MV-4-11 (cell line): Measurements from ENCODE around the gene TBRG4.
A peak's percentile ranks its signal among the peaks of the same experiment; 100 is the strongest.

Experiments used
- DNase-seq: peaks from one replicate; lab custom pipeline; 2025; lab: John Stamatoyannopoulos, UW

Gene TBRG4

DNA sequence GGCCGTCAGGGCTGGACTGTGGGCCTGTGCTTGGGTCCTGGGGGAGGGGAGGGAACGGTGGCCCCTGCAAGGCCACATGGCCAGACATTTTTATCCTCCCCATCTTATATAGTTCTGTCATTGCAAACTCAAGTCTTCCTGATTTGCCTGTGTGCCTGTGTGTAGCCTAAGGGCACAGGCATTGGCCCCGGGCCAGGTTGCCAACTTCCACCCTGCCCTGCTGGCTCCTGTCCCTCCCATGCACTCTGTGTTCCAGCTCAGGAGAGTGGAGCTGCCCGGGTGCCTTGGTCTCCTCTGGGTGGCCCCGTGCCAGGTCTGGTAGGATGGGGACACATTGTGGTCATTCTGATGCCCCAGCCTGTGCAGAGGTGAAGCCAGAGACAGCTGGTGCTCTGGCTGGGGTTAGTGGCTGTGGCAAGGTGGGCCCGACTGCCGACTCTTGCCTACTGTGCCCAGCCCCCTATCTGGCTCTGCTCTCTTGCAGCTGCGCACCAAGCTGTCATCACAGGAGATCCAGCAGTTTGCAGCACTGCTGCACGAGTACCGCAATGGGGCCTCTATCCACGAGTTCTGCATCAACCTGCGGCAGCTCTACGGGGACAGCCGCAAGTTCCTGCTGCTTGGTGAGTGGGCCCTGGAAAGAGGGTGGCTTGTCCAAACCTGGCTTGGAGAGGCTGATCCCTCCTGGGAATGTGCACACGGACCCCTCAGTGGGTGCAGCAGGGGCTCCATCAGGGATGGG is 37.5 kb downstream of the TBRG4 start:
- DNase-seq: no peak

DNA sequence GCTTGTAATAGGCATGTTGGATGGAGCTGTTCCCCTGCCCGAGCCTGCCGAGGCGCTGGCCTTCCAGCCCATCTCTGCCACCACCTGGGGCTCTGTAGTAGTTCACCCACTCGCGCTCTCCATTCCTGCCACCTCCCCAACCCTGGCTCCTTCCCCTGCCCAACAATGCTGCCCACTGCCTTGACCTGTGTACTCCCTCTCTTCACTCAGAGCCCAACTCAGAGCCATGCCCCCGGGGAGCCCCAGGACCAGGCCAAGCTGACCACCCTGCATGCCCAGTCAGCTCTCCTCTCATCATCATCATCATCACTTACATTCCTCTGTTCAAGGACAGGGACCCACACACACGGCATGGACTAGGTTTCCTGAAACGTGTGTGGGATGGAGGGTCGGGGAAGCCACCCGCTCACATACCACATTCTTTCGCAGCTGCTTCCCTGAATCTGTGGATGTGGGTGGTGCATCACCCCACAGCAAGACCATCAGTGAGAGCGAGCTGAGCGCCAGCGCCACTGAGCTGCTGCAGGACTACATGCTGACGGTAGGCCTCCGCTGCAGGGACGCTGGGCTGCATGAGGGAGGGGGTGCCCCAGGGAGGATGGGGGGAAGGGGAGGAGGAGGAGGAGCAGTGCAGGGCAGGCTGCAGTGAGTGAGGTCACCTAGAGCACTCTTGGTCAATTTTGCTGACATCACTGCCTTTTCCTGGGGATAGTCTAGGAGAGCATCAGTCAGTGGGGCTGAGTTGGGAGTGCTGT is 38.3 kb downstream of the TBRG4 start:
- DNase-seq: peak; percentile 42

DNA sequence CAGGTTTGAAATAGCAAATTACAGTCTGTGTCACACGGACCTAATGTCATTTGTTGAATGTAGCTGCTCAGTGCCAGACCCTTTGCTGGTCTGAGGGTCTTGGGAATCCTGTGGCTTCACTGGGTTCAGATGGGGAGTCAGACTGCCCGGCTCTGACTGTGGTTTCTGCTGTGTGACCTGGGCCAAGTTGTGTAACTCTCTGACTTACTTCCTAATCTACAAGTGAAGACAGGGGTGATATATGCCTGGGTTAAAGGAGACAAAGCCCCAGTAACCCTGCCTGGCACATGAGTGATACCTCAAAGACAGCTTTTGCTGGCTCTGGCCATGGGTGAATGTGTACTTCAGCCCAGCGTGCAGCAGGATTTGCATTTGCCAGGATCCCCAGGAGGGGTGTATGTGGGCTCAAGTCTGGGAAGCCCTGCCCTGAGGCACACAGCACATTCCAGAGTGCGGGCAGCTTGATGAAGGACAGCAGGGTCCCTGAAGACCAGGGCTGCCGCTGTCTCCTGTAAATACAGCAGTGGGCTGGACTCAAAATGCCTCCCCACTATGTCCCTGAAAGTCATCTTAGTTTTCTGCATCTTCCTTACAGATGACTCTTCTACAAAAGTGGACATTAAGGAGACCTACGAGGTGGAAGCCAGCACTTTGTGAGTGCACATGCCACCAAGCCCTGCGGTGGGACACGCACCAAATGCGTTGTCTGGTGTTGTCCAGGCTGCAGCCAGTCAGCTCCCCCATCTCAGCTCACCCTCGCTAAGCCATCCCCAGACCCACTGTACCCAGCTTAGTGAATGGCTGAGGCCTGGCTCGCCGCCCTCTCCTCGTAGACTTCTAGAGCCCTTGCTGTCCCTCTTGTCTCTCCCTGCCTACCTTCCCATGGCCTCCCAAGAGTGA is 39.1 kb downstream of the TBRG4 start:
- DNase-seq: peak; percentile 79

DNA sequence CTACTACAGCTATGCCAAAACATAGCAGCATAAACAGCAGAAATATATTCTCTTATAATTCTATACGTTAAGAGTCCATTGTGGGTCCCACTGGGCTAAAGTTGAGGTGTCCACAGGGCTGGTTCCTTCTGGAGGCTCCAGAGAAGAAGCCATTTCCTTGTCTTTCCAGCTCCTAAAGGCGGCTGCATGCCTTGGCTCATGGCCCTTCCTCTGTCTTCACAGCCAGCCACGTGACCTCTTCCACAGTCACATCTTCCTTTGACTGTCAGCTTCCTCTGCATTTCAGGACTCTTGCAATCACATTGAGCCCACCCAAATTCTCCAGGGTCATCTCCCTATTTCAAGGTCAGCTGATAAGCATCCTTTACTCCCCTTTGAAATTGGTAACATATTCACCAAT is 40.0 kb downstream of the TBRG4 start:
- peak; percentile 11 for DNase-seq

DNA sequence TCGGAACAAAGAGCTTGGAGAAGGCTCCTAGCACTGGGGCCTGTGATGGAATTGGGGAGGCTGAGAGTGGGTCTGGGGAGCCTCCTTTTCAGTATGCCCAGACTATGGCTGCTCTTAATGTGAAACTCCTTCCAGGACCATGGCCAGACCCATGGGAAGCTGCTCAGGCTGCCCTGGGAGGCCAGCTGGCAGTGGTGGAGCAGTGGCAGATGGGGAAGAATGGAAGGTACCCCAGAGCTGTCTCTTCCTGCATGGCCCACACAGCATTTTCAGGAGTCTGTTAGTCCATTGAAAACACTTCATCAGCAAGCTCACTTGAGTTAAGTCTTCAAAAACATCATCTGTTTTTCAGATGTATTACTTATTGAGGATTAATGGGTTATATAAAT is 41.2 kb downstream of the TBRG4 start:
- DNase-seq: no peak

DNA sequence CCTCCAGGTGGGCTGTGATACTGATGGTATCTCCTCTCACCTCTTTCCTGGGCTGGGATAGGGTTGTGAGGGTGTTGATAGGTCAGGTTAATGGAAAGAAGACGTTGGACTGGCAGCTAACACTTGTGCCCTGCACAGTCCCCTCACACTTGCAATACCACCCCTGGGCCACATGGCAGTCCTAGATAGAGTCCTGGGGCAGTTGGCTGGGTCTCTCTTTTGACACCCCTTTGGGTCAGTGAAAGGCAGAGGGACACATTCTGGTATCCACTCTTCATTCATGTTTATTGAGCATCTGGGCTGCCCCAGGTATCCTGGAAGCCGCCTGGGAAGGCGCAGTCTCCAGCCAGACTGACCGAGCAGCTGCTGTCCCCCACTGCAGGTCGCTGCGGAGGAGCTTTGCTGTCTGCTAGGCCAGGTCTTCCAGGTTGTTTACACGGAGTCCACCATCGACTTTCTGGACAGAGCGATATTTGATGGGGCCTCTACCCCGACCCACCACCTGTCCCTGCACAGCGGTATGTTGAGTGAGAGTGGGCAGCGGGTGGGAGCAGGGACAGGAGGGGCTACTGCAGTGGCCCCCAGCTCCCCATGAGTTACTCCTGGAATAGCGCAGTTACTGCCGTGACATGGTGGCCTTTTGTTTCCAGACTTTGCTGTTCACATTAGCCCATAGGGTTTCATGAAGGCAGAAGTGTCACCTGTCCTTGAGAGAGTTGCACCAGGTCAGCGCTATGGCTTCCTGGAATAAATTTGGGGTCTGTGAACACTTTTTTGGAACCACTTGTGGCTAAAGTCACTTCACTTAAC is 41.8 kb downstream of the TBRG4 start:
- no peak for DNase-seq

DNA sequence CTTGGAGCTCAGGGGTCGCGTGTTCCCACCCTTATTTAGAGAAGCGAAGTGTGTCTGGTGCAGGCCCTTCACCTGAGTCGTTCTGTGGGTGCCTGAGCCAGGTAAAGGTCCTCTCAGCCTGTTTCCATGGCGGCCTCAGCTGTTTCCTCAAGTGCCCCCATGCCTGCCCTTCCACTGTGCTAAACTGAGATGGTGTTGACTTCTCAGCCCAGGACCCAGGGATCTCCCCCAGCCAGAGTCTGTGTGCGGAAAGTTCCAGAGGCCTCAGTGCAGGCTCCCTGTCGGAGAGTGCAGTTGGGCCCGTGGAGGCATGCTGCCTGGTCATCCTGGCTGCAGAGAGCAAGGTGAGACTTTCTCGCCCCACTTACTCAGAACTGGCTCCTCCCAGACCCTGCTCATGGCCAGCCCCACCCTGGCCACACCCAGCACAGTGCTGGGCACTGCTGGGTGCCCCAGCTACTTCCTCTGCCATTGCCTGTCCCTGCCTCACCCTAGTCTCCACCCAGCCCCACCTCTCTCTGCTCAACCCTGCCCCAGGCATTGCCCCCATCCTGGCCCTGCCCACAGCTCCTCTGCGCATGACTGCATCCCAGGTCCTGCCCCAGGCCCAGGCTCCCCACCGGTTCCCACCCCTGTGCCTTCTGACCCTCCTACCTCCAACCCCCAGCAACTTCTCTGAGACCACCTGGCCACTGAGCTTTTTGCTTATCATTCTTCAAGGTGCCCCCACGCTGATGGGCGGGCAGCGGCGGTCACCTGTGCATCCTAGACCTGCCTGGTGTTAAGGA is 43.1 kb downstream of the TBRG4 start:
- DNase-seq: no peak

DNA sequence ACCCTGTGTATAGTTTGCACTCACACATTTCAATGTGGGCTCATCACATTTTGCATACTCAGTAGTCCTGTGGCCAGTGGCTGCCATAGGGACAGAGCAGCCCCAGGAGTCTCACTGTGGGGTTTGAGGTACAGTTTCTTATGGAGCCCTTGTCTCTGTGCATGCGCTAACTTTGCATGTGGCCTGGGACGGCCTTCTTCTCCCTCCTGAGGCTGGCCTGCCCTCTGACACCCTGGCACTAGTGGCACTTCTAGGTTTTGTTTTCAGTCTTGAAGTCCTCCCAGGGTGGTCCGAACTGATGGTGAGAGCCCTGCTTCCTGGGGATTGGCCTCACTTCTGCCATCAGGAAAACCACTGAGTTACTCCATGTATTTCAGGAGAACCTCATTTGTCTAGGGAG is 43.9 kb downstream of the TBRG4 start:
- DNase-seq: no peak

DNA sequence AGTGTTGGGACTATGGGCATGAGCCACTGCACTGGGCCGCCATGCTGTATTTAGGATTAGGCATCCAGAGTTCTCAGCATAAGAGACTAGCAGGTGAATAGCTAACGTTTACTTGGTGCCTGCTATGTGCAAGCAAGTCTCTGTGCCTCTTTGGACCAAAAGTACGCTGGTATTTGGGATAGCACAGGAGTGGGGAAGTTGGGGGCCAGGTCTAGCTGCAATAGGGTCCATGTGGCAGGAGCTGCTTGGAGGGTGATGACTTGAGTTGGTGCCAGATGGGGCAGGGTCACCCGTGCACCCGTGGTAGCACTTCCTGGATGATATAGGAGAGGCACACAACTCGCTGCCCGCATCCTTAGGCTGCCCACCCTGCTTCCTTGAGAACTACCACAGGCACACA is 45.1 kb downstream of the TBRG4 start:
- no peak for DNase-seq

DNA sequence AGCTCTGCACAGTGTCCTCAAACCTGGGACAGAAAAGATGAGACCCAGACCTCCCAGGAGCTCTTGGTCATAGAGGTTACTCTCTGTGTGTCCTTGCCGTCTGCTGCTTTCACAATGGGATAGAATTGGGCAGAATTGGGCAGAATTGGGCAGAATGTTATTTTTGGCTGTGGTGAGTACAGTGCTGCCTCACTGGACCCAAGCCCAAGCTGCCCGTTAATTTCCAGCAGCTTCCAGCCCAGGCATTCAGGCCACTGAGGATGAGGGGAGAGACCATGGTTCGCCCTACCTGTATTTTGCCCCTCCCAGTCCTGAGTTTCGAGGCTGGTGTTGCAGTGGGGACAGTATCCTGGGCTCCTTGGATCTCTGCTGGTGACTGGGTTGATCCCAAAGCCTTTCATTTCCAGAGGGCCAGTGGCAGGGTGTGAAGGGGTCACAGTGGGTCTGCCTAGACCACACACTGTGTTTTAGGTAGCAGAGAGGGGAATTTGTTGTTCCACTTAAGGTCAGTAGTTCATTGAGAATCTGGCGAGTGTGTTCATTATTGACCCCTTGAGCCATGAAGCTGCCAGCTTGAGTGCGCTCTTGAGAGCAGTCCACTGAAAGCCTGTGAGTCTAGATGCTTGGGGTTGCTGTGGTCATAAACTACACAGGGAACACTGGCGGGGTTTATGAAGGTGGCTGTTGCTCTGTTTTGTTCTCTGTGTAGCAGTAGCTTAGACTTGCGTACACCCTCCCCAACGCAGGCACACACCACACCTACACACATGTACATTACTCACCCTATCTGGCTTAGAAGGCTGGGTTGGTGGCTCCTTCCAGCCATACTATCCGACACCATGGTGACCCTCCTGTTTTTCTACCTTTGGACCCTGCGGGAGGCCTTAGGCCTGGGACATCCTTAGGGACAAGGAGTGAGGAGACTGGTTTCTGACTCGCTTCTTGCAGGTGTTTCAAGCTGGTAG is 46.2 kb downstream of the TBRG4 start:
- peak; percentile 18 for DNase-seq

DNA sequence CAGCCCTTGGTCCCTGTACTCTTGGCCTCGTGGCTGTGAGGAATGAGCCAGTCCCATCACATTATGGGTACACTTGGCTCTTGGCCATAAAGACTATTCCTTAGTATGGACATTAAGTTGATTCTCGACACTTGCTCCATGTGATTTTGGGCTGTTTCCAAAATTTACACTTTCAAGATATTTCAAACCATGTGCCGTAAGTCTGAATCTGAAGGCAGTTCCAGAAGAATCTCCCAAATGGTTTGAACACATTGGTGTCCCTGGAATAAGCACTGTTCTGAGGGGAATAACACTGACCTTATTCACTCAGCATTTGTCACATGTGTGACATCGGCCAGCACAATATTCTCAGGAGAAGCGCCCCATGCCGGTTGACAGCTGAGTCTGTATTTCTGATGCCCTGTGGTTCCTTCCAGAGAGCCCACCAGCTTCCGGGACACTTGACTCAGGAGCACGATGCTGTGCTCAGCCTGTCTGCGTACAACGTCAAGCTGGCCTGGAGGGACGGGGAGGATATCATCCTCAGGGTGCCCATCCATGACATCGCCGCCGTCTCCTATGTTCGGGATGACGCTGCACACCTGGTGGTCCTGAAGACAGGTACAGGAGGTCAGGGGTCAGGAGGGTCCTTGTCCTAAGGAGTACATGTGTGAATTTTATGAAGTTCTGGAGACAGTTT is 47.3 kb downstream of the TBRG4 start:
- DNase-seq: no peak

DNA sequence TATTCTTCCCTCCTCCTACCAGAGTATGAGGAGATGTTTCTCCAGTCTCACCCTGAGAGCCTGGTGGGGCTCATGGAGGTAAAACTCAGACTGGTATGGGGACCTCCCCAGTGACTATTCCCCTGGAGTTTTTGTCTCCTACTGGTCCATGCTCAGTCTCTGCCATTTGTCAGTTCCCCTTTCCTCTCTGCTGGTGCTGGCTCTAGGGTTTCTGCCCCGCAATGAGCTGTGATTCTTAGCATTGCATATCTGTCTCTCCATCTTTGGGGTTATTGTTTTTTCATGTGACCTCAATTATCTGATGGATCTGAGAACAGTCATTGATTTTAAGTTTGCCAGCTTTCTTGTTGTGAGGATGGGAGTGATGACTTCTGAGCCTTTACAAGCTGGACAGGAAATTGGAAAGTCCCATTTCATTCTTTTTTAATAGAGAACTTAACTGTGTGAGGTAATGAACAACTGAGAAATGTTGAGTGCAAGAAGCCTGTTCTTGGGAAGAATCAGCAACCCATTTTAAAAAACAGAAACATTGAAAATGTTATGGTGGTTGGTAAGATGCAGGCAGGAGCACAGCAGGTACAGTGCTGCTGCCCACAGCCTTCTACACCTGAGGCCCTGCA is 49.6 kb downstream of the TBRG4 start:
- no peak for DNase-seq

DNA sequence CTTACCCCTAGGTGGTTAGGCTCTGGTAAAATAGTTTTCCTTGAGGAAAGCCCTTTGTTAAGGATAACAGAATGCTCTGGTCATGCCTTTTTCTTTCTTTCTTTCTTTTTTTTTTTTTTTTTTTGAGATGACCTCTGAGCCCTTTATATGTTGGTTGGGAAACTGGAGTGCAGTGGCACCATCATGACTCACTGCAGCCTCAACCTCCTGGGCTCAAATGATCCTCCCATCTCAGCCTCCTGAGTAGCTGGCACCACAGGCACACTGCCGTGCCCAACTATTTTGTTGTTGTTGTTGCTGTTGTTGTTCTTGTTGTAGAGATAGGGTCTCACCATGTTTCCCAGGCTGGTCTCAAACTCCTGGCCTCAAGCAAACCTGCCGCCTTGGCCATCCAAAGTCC is 50.1 kb downstream of the TBRG4 start:
- no peak for DNase-seq

DNA sequence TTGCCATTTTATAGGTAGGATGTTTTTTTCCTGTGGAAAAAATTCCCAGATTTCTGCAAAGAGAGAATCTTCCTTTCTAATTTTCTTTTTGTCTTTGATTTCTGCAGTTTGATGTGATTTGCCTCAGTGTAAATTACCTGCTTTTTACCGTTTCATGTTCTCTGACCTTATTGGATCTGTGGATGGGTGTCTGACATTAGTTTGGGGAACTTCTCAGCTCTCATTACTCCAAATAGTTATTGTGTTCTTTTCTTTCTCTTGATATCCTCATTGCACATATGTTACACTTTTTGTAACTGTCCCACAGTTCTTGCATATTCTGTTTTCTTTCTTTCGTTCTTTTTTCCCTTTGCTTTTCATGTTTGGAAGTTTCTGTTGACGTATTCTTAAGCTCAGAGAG is 51.2 kb downstream of the TBRG4 start:
- DNase-seq: no peak

DNA sequence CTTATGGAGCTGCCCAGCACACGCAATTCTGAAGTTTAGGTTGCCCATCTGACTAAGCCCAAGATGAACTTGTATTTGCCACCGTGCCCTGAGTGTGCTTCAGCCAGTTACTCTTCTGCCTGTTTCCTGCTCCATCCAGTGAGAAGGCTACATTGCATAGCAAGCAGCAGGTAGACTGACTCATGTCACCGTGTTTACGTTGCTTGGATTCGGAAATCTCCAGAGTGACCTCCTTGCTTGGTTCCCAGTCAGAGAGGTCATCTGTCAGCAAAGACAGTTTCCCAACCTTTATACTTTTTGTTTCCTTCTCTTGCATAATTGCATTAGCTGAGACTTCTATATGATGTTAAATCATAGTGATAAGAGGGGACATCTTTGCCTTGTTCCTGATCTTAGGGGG is 53.6 kb downstream of the TBRG4 start:
- no peak for DNase-seq

DNA sequence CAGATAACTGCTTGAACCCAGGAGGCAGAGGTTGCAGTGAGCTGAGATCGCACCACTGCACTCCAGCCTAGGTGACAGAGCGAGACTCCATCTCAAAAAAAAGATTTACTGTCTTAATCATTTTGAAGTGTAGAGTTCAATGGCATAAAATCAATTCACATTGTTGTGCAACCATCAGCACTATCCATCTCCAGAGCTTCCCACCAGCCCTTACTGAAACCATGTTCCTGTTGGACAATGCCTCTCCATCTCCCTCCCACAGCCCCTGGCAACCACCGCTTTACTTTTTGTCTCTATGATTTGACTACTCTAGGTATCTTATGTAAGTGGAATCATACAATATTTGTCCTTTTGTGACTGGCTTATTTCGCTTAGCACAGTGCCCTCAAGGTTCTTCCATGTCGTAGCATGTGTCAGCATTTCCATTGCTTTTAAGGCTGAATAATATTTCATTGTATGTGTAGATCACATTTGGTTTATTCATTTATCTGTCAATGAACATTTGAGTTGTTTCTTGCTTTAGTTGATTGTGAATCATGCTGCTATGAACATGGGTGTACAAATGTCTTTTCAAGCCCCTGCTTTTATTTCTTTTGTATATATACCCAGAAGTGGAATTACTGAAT is 55.8 kb downstream of the TBRG4 start:
- DNase-seq: no peak

DNA sequence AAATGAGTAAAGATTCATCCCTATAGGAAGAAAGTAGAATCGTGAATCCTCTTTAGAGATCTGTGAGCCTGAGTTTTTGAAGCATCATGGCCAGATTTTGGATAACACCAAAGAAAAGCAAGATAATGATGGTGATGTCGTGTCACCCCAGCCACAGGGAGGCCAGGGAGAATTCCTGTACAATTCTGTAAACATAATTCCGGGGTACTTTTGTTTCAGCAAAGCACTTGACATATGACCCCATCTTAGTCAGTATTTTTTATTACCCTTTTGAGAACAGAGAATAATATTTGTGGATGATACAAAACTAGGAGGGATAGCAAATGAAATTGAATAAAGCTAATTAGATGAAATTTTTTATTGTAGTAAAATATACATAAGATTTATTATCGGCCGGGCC is 56.5 kb downstream of the TBRG4 start:
- no peak for DNase-seq

DNA sequence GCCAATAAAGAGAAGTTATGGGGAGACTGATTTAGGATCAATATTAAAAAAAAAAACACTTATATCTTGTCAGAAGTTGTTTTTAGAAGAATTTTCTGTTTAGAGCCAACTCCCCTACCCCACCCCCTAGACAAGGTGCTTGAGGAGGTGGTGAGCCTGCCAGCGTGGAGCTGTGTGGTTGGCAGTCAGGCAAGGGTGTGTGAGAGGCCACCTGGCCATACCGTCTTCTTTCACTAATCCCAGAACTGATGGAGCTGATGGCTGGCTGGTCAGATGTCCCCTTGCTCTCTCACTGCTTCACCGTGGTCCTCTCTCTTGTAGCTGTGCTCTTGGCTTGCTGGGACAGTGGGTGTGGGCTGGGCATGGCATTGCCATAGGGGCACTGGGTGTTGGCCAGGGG is 57.1 kb downstream of the TBRG4 start:
- DNase-seq: no peak
